H9 (cell line): ENCODE measurements around the gene DNAH8. TPM values are rescaled to one million over a fixed set of nuclear protein-coding genes. Genes with fewer than 3 reads are reported as not detected.

ENCODE experiments used
- DNase-seq: peaks from one replicate; pipeline ENCODE4 v3.0.0-alpha.2; 2017
- H2AFZ ChIP-seq: one replicate; pipeline ENCODE4 v1.6.1; 2013; ENCODE audit warnings: mild to moderate bottlenecking, low read length, control low read depth, moderate library complexity
- H2AK5ac ChIP-seq: 2 replicates; pipeline ENCODE4 v1.6.1; 2013; ENCODE audit warnings: low read length, control low read depth, mixed read lengths; ENCODE audit not compliant: insufficient read length
- H2BK120ac ChIP-seq: one replicate; pipeline ENCODE4 v1.6.1; 2013; ENCODE audit warnings: low read depth, mild to moderate bottlenecking, low read length, control low read depth, inconsistent platforms; ENCODE audit not compliant: poor library complexity, severe bottlenecking
- H2BK12ac ChIP-seq: 2 replicates; pipeline ENCODE4 v1.6.1; 2013; ENCODE audit warnings: low read length, control low read depth, mixed read lengths, low read depth; ENCODE audit not compliant: insufficient read length
- H2BK15ac ChIP-seq: 2 replicates; pipeline ENCODE4 v1.6.1; 2013; ENCODE audit warnings: low read depth, low read length, control low read depth
- H2BK20ac ChIP-seq: one replicate; pipeline ENCODE4 v1.6.1; 2013; ENCODE audit warnings: low read depth, mild to moderate bottlenecking, low read length, control low read depth, inconsistent platforms; ENCODE audit not compliant: poor library complexity, severe bottlenecking
- H2BK5ac ChIP-seq: 2 replicates; pipeline ENCODE4 v1.6.1; 2013; ENCODE audit warnings: low read length, control low read depth, mixed read lengths; ENCODE audit not compliant: insufficient read length
- H3K14ac ChIP-seq: 2 replicates; pipeline ENCODE4 v1.6.1; 2013; ENCODE audit warnings: low read length, control low read depth; ENCODE audit not compliant: insufficient read depth
- H3K18ac ChIP-seq: 2 replicates; pipeline ENCODE4 v1.6.1; 2013; ENCODE audit warnings: low read depth, mild to moderate bottlenecking, mixed read lengths, low read length, control low read depth; ENCODE audit not compliant: insufficient read length
- H3K23ac ChIP-seq: 2 replicates; pipeline ENCODE4 v1.6.1; 2013; ENCODE audit warnings: low read length, control low read depth, mixed read lengths, low read depth; ENCODE audit not compliant: insufficient read length
- H3K23me2 ChIP-seq: 2 replicates; pipeline ENCODE4 v1.6.1; 2013; ENCODE audit warnings: low read depth, mild to moderate bottlenecking, mixed read lengths, low read length, control low read depth; ENCODE audit not compliant: insufficient read length, poor library complexity, severe bottlenecking
- H3K27ac ChIP-seq: 2 replicates; pipeline ENCODE4 v1.5.1; 2013; ENCODE audit warnings: low read length, control low read depth, mixed read lengths, low read depth; ENCODE audit not compliant: insufficient read length
- H3K27me3 ChIP-seq: 2 replicates; pipeline ENCODE4 v1.6.1; 2013; ENCODE audit warnings: low read length, control low read depth, inconsistent platforms; ENCODE audit not compliant: insufficient read depth
- H3K4ac ChIP-seq: 2 replicates; pipeline ENCODE4 v1.6.1; 2013; ENCODE audit warnings: low read depth, mild to moderate bottlenecking, control low read depth, inconsistent platforms, low read length, moderate library complexity
- H3K4me1 ChIP-seq: 2 replicates; pipeline ENCODE4 v1.6.1; 2013; ENCODE audit warnings: low read length, control low read depth, inconsistent platforms; ENCODE audit not compliant: insufficient read depth
- H3K4me2 ChIP-seq: 2 replicates; pipeline ENCODE4 v1.6.1; 2013; ENCODE audit warnings: low read length, control low read depth, mixed read lengths; ENCODE audit not compliant: insufficient read length, insufficient read depth
- H3K56ac ChIP-seq: 2 replicates; pipeline ENCODE4 v1.6.1; 2013; ENCODE audit warnings: low read depth, mild to moderate bottlenecking, mixed read lengths, low read length, control low read depth; ENCODE audit not compliant: insufficient read length
- H3K79me1 ChIP-seq: 2 replicates; pipeline ENCODE4 v1.6.1; 2013; ENCODE audit warnings: low read depth, mild to moderate bottlenecking, moderate library complexity, low read length, control low read depth, inconsistent platforms; ENCODE audit not compliant: insufficient read depth, poor library complexity, severe bottlenecking
- H3K79me2 ChIP-seq: 2 replicates; pipeline ENCODE4 v1.6.1; 2013; ENCODE audit warnings: low read length, control low read depth, inconsistent platforms; ENCODE audit not compliant: insufficient read depth
- H3K9ac ChIP-seq: 2 replicates; pipeline ENCODE4 v1.6.1; 2013; ENCODE audit warnings: low read length, control low read depth, mixed read lengths; ENCODE audit not compliant: insufficient read length; ENCODE audit errors: extremely low read depth
- H3K9me3 ChIP-seq: one replicate; pipeline ENCODE4 v1.6.1; 2013; ENCODE audit warnings: low read depth, low read length, inconsistent platforms; ENCODE audit not compliant: control insufficient read depth
- H3T11ph ChIP-seq: one replicate; pipeline ENCODE4 v1.6.1; 2013; ENCODE audit warnings: mild to moderate bottlenecking, low read length, control low read depth, inconsistent platforms
- H4K20me1 ChIP-seq: one replicate; pipeline ENCODE4 v1.6.1; 2013; ENCODE audit not compliant: control insufficient read depth, insufficient read length, insufficient read depth
- H4K5ac ChIP-seq: 2 replicates; pipeline ENCODE4 v1.6.1; 2013; ENCODE audit warnings: low read depth, mild to moderate bottlenecking, mixed read lengths, low read length, control low read depth; ENCODE audit not compliant: insufficient read length
- H4K8ac ChIP-seq: replicated peaks from 2 replicates; pipeline ENCODE4 v1.6.1; 2013; ENCODE audit warnings: low read length, control low read depth, mixed read lengths, low read depth; ENCODE audit not compliant: insufficient read length
- H4K91ac ChIP-seq: 2 replicates; pipeline ENCODE4 v1.6.1; 2013; ENCODE audit warnings: low read depth, mild to moderate bottlenecking, moderate library complexity, mixed read lengths, low read length, control low read depth; ENCODE audit not compliant: insufficient read length
- H3K27ac Mint-ChIP-seq, 3 experiments: 2 replicates in 2 of 3; 3 replicates in 1 of 3; pipeline ENCODE4 v1.8.0; 2020 to 2021; ENCODE audit warnings: mixed read lengths in 3 of 3, mild to moderate bottlenecking in 1 of 3, moderate library complexity in 1 of 3
- H3K27me3 Mint-ChIP-seq: 2 replicates; pipeline ENCODE4 v1.8.0; 2021; ENCODE audit warnings: low read depth, mild to moderate bottlenecking, moderate library complexity, mixed read lengths
- H3K36me3 Mint-ChIP-seq, 3 experiments: 2 replicates in 2 of 3; 3 replicates in 1 of 3; pipeline ENCODE4 v1.8.0; 2020 to 2021; ENCODE audit warnings: low read depth in 3 of 3, mixed read lengths in 3 of 3; ENCODE audit not compliant: insufficient read depth in 1 of 3
- H3K4me1 Mint-ChIP-seq, 2 experiments: 2 replicates each; pipeline ENCODE4 v1.8.0; 2020; ENCODE audit warnings: mixed read lengths in 2 of 2
- H3K4me3 Mint-ChIP-seq, 2 experiments: 2 replicates in 1 of 2; 3 replicates in 1 of 2; pipeline ENCODE4 v1.8.0; 2020 to 2021; ENCODE audit warnings: mild to moderate bottlenecking in 2 of 2, mixed read lengths in 2 of 2, moderate library complexity in 1 of 2
- H3K9me3 Mint-ChIP-seq, 2 experiments: 2 replicates in 1 of 2; 3 replicates in 1 of 2; pipeline ENCODE4 v1.8.0; 2020; ENCODE audit warnings: mild to moderate bottlenecking in 2 of 2, mixed read lengths in 2 of 2, moderate library complexity in 1 of 2
- WGBS: extraction: QIAGEN DNeasy Blood & Tissue Kit; methylation state at CpG from one replicate; pipeline ENCODE4 v1.1.7; 2013; ENCODE audit warnings: missing lambda C conversion rate, low lambda C conversion rate, mixed read lengths; ENCODE audit not compliant: insufficient read length; ENCODE audit errors: extremely low coverage; 5-methylcytosine and 5-hydroxymethylcytosine counted together
- long read RNA-seq: library from polyadenylated mRNA; unstranded; transcript quantifications from one replicate; pipeline ENCODE4 v2.0.0, GENCODE V29; 2020
- total RNA-seq: library from RNA; stranded (reverse); gene quantifications from 2 replicates; pipeline ENCODE4 v1.2.1, GENCODE V29; 2021
- TF ChIP-seq, protein P1 (sequence below): fragments of 200-600 bp; sonication (generic); conservative IDR thresholded peaks from 3 replicates; pipeline ENCODE4 v1.8.0; 2021; ENCODE audit warnings: antibody characterized with exemption, mild to moderate bottlenecking

DNAH8 gene, protein sequence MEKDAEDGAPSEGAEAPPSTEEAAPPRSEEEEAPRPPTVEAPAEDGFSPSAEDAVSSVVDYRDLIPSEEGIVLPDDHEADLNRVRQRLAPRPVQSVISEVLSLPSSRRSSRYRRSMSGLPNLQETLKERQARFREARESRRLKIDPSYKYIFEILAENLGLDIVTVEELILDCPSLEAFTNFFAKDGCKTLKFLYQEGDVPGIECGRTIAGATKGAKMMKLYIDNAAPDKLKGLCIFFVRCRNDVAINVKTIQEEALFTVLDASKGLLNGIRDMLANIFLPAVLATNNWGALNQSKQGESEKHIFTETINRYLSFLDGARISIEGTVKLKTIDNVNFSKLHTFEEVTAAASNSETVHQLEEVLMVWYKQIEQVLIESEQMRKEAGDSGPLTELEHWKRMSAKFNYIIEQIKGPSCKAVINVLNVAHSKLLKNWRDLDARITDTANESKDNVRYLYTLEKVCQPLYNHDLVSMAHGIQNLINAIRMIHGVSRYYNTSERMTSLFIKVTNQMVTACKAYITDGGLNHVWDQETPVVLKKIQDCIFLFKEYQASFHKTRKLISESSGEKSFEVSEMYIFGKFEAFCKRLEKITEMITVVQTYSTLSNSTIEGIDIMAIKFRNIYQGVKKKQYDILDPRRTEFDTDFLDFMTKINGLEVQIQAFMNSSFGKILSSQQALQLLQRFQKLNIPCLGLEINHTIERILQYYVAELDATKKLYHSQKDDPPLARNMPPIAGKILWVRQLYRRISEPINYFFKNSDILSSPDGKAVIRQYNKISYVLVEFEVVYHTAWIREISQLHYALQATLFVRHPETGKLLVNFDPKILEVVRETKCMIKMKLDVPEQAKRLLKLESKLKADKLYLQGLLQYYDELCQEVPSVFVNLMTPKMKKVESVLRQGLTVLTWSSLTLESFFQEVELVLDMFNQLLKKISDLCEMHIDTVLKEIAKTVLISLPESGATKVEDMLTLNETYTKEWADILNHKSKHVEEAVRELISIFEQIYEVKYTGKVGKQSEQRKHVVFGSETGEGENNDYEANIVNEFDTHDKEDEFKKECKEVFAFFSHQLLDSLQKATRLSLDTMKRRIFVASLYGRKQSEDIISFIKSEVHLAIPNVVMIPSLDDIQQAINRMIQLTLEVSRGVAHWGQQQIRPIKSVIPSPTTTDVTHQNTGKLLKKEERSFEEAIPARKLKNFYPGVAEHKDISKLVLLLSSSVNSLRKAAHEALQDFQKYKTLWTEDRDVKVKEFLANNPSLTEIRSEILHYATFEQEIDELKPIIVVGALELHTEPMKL (N-terminal part only)
- total RNA-seq, result not detected in 2 replicates
- long read RNA-seq, result 0 reads

DNA sequence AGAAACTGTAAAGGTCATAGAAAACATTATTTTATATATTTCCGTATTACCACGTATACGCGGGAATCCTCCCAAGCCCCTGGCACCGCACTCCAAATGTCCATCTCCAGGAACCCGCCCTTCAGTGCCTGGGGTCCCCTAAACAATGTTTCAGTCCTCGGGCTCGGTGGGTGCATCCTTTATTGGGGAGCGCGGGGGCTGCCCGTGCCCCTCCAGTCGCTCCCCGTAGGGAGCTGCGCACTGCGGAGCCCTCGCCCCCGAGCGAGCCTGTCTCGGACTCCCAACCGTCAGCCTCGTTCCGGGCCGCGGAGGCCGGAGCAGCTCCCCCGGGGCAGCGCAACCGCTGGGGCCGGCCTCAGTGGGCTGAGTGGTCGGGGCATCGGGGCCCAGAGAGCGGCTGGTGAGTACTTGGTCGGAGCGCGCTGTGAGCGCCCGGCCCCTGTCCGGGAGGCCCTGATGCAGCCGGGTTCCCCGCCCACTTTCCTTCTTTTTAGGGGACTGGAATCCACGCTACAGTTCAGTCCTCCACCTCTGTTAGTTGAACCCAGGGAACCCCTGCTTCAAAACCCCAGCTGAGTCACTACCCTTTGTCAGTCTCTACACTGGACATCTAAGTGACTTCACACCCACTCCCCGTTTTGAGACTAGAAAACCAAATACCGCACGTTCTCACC lies at the start of gene DNAH8:
Gene DNAH8, plus strand, starts transcription at position 296 of the 674 bp plus-strand sequence. CDS start 7,499 bp downstream, outside the sequence.
- Histone ChIP-seq H3K23me2 (no peaks in the 10 kb centered on the region), H3K9me3 (no peaks in the 10 kb centered on the region), H2AK5ac (no peak within 1 kb of the TSS), H2BK5ac (no peak within 1 kb of the TSS), H3K14ac (no peak within 1 kb of the TSS), H4K20me1 (no peaks in the 10 kb centered on the region), H3K23ac (no peak within 1 kb of the TSS), H4K5ac (no peak within 1 kb of the TSS), H3K27ac (no peak within 1 kb of the TSS), H3K18ac (no peak within 1 kb of the TSS), H2AFZ (no peak within 1 kb of the TSS), H3K79me2 (no peaks in the 10 kb centered on the region), H3K27me3 (peaks cover 3% of the 10 kb centered on the region; the same call in 1 of the 2 replicates), H2BK15ac (no peak within 1 kb of the TSS), H3T11ph (no peak within 1 kb of the TSS), H3K4ac (no peak within 1 kb of the TSS), H2BK20ac (no peak within 1 kb of the TSS), H3K4me1 (no peaks in the 10 kb centered on the region; the same call in 1 of the 2 replicates), H3K79me1 (no peaks in the 10 kb centered on the region), H2BK120ac (no peak within 1 kb of the TSS), H3K9ac (no peak within 1 kb of the TSS), H4K8ac (no peak within 1 kb of the TSS), H3K4me2 (peak within 1 kb of the TSS; percentile 3), H4K91ac (no peak within 1 kb of the TSS), H2BK12ac (no peak within 1 kb of the TSS), H3K56ac (no peak within 1 kb of the TSS)
- Mint-ChIP-seq H3K4me3 (no peak within 1 kb of the TSS), H3K9me3 (peaks cover 0 to 10% of the 10 kb centered on the region in 2 experiments; a peak in 4 of 5 replicates), H3K4me1 (peaks cover 5 to 9% of the 10 kb centered on the region in 2 experiments; a peak in 2 of 4 replicates), H3K27ac (no peak within 1 kb of the TSS; a peak in 1 of 7 replicates), H3K36me3 (peaks cover 0 to 8% (median 5%) of the 10 kb centered on the region in 3 experiments; a peak in 4 of 7 replicates), H3K27me3 (no peaks in the 10 kb centered on the region)
- no peak for DNase-seq
- TF ChIP-seq, protein P1, sequence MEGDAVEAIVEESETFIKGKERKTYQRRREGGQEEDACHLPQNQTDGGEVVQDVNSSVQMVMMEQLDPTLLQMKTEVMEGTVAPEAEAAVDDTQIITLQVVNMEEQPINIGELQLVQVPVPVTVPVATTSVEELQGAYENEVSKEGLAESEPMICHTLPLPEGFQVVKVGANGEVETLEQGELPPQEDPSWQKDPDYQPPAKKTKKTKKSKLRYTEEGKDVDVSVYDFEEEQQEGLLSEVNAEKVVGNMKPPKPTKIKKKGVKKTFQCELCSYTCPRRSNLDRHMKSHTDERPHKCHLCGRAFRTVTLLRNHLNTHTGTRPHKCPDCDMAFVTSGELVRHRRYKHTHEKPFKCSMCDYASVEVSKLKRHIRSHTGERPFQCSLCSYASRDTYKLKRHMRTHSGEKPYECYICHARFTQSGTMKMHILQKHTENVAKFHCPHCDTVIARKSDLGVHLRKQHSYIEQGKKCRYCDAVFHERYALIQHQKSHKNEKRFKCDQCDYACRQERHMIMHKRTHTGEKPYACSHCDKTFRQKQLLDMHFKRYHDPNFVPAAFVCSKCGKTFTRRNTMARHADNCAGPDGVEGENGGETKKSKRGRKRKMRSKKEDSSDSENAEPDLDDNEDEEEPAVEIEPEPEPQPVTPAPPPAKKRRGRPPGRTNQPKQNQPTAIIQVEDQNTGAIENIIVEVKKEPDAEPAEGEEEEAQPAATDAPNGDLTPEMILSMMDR, result no peak
- no CpG with 5 or more reads among the region's 44 CpGs for WGBS
